ENCODE measurements around the gene VPS26B.

VPS26B gene

GRCh38 chr11:134288486-134288885, 64.0 kb downstream of the VPS26B start:
- Histone ChIP-seq H3K9ac (ENCODE audit: low read length) (no peak overlapping the region), H3K27ac (ENCODE audit: low read depth, low read length) (no peak overlapping the region), H3K9me3 (ENCODE audit: low read length) (no peaks in the 10 kb centered on the region), H3K27me3 (ENCODE audit: control insufficient read depth in 1 of 2, insufficient read depth in 2 of 2, low read length in 2 of 2) (no peaks in the 10 kb centered on the region), H3K4me3 (ENCODE audit: low read depth in 1 of 2, low read length in 2 of 2) (no peak overlapping the region), H3K36me3 (ENCODE audit: insufficient read depth, low read length) (no peaks in the 10 kb centered on the region), H3K4me1 (ENCODE audit: insufficient read depth, low read length) (no peaks in the 10 kb centered on the region)

- Histone ChIP-seq H3K4me1 (ENCODE audit: insufficient read depth, low read length) (no peaks in the 10 kb centered on the region), H3K9me3 (ENCODE audit: low read length) (no peaks in the 10 kb centered on the region), H3K36me3 (ENCODE audit: insufficient read depth, low read length) (no peaks in the 10 kb centered on the region), H3K27ac (ENCODE audit: low read depth, low read length) (no peak overlapping the region), H3K27me3 (ENCODE audit: control insufficient read depth in 1 of 2, insufficient read depth in 2 of 2, low read length in 2 of 2) (no peaks in the 10 kb centered on the region), H3K4me3 (ENCODE audit: low read depth in 1 of 2, low read length in 2 of 2) (no peak overlapping the region), H3K9ac (ENCODE audit: low read length) (no peak overlapping the region)
These were observed 64.7 kb downstream of the VPS26B start for GRCh38 chr11:134289167-134289566.

GRCh38 chr11:134289789-134290188, 65.3 kb downstream of the VPS26B start:
- no peak overlapping the region for H3K4me3 ChIP-seq (ENCODE audit: low read depth in 1 of 2, low read length in 2 of 2)
- H3K27ac ChIP-seq (ENCODE audit: low read depth, low read length), result no peak overlapping the region
- no peak overlapping the region for H3K9ac ChIP-seq (ENCODE audit: low read length)
- no peaks in the 10 kb centered on the region for H3K27me3 ChIP-seq (ENCODE audit: control insufficient read depth in 1 of 2, insufficient read depth in 2 of 2, low read length in 2 of 2)
- no peaks in the 10 kb centered on the region for H3K4me1 ChIP-seq (ENCODE audit: insufficient read depth, low read length)
- H3K9me3 ChIP-seq (ENCODE audit: low read length), result no peaks in the 10 kb centered on the region
- H3K36me3 ChIP-seq (ENCODE audit: insufficient read depth, low read length), result no peaks in the 10 kb centered on the region

- Histone ChIP-seq H3K9ac (ENCODE audit: low read length) (no peak overlapping the region), H3K27me3 (ENCODE audit: control insufficient read depth in 1 of 2, insufficient read depth in 2 of 2, low read length in 2 of 2) (no peaks in the 10 kb centered on the region), H3K4me1 (ENCODE audit: insufficient read depth, low read length) (no peaks in the 10 kb centered on the region), H3K27ac (ENCODE audit: low read depth, low read length) (no peak overlapping the region), H3K4me3 (ENCODE audit: low read depth in 1 of 2, low read length in 2 of 2) (no peak overlapping the region), H3K9me3 (ENCODE audit: low read length) (no peaks in the 10 kb centered on the region), H3K36me3 (ENCODE audit: insufficient read depth, low read length) (no peaks in the 10 kb centered on the region)
These were observed 66.2 kb downstream of the VPS26B start for GRCh38 chr11:134290646-134291045.

GRCh38 chr11:134291196-134291595, 66.7 kb downstream of the VPS26B start:
- Histone ChIP-seq H3K4me3 (ENCODE audit: low read depth in 1 of 2, low read length in 2 of 2) (no peak overlapping the region), H3K9me3 (ENCODE audit: low read length) (no peaks in the 10 kb centered on the region), H3K9ac (ENCODE audit: low read length) (no peak overlapping the region), H3K36me3 (ENCODE audit: insufficient read depth, low read length) (no peaks in the 10 kb centered on the region), H3K27me3 (ENCODE audit: control insufficient read depth in 1 of 2, insufficient read depth in 2 of 2, low read length in 2 of 2) (no peaks in the 10 kb centered on the region), H3K27ac (ENCODE audit: low read depth, low read length) (no peak overlapping the region), H3K4me1 (ENCODE audit: insufficient read depth, low read length) (no peaks in the 10 kb centered on the region)

GRCh38 chr11:134292661-134293060, 68.2 kb downstream of the VPS26B start:
- H3K9ac ChIP-seq (ENCODE audit: low read length), result no peak overlapping the region
- H3K27ac ChIP-seq (ENCODE audit: low read depth, low read length), result no peak overlapping the region
- H3K27me3 ChIP-seq (ENCODE audit: control insufficient read depth in 1 of 2, insufficient read depth in 2 of 2, low read length in 2 of 2), result no peaks in the 10 kb centered on the region
- no peaks in the 10 kb centered on the region for H3K36me3 ChIP-seq (ENCODE audit: insufficient read depth, low read length)
- no peaks in the 10 kb centered on the region for H3K9me3 ChIP-seq (ENCODE audit: low read length)
- H3K4me3 ChIP-seq (ENCODE audit: low read depth in 1 of 2, low read length in 2 of 2), result no peak overlapping the region
- H3K4me1 ChIP-seq (ENCODE audit: insufficient read depth, low read length), result no peaks in the 10 kb centered on the region

- no peaks in the 10 kb centered on the region for H3K9me3 ChIP-seq (ENCODE audit: low read length)
- H3K4me3 ChIP-seq (ENCODE audit: low read depth in 1 of 2, low read length in 2 of 2), result no peak overlapping the region
- H3K27me3 ChIP-seq (ENCODE audit: control insufficient read depth in 1 of 2, insufficient read depth in 2 of 2, low read length in 2 of 2), result no peaks in the 10 kb centered on the region
- H3K27ac ChIP-seq (ENCODE audit: low read depth, low read length), result no peak overlapping the region
- H3K4me1 ChIP-seq (ENCODE audit: insufficient read depth, low read length), result no peaks in the 10 kb centered on the region
- no peak overlapping the region for H3K9ac ChIP-seq (ENCODE audit: low read length)
- H3K36me3 ChIP-seq (ENCODE audit: insufficient read depth, low read length), result no peaks in the 10 kb centered on the region
These were observed 68.9 kb downstream of the VPS26B start for GRCh38 chr11:134293119-134294113.

GRCh38 chr11:134294664-134295063, 70.2 kb downstream of the VPS26B start:
- no peaks in the 10 kb centered on the region for H3K27me3 ChIP-seq (ENCODE audit: control insufficient read depth in 1 of 2, insufficient read depth in 2 of 2, low read length in 2 of 2)
- no peak overlapping the region for H3K9ac ChIP-seq (ENCODE audit: low read length)
- H3K9me3 ChIP-seq (ENCODE audit: low read length), result no peaks in the 10 kb centered on the region
- no peaks in the 10 kb centered on the region for H3K4me1 ChIP-seq (ENCODE audit: insufficient read depth, low read length)
- H3K27ac ChIP-seq (ENCODE audit: low read depth, low read length), result no peak overlapping the region
- H3K4me3 ChIP-seq (ENCODE audit: low read depth in 1 of 2, low read length in 2 of 2), result no peak overlapping the region
- H3K36me3 ChIP-seq (ENCODE audit: insufficient read depth, low read length), result no peaks in the 10 kb centered on the region
